Testis (tissue), 3 donors: ENCODE measurements around the gene ZNF521. TPM values are rescaled to one million over a fixed set of nuclear protein-coding genes. Genes with fewer than 3 reads are reported as not detected.
A peak's percentile ranks its signal among the peaks of the same experiment; 100 is the strongest.

ENCODE experiments used
- DNase-seq: peaks from one replicate; pipeline ENCODE4 v3.0.0-alpha.2; 2019
- H3K27ac ChIP-seq, 2 donors: fragments of 200-600 bp; sonication (generic); one replicate each; pipeline ENCODE4 v1.5.1; 2019
- H3K27me3 ChIP-seq: fragments of 200-600 bp; sonication (generic); one replicate; pipeline ENCODE4 v1.5.1; 2019
- H3K36me3 ChIP-seq: fragments of 200-600 bp; sonication (generic); one replicate; pipeline ENCODE4 v1.5.1; 2017; ENCODE audit warnings: low read depth; ENCODE audit errors: missing control alignments
- H3K4me1 ChIP-seq: fragments of 200-600 bp; sonication (generic); one replicate; pipeline ENCODE4 v1.5.1; 2019
- H3K4me3 ChIP-seq, 2 donors: fragments of 200-600 bp; sonication (generic); one replicate each; pipeline ENCODE4 v1.5.1; 2017 to 2019
- H3K9me3 ChIP-seq: fragments of 200-600 bp; sonication (generic); one replicate; pipeline ENCODE4 v1.5.1; 2017
- POLR2A ChIP-seq: fragments of 450-650 bp; IDR thresholded peaks from one replicate; pipeline ENCODE4 v1.6.1; 2017; ENCODE audit warnings: antibody characterized with exemption, mild to moderate bottlenecking, moderate library complexity
- WGBS, 2 donors: methylation state at CpG; one replicate each; pipeline ENCODE4 v1.1.5; 2018; 5-methylcytosine and 5-hydroxymethylcytosine counted together
- intact Hi-C: fragments of 100-400 bp; cut with DNase I; formaldehyde crosslinking; loops from one replicate; pipeline ENCODE4 v1.15.1; 2023; ENCODE audit warnings: low total_unique reads
- polyA plus RNA-seq: library from polyadenylated mRNA; stranded (reverse); fragments of 350-450 nt; fragmentation: Illumina TruSeq; extraction: RNeasy Lipid Tissue Mini Kit (QIAGEN cat#74804); gene quantifications from one replicate; pipeline ENCODE4 v1.2.3, GENCODE V29; 2014; ENCODE audit warnings: low read depth, low replicate concordance; ENCODE audit not compliant: insufficient read depth
- total RNA-seq, 2 donors: library from RNA; depleted of rRNA; stranded (reverse); fragments of >200 nt; gene quantifications; one replicate each; pipeline ENCODE4 v1.2.3, GENCODE V29; 2016
- TF ChIP-seq, protein P1 (sequence below), 3 experiments: fragments of 450-650 bp in 2 of 3; fragments of 200-600 bp in 1 of 3; sonication (generic) in 1 of 3; IDR thresholded peaks; one replicate each; pipeline ENCODE4 v1.5.1; 2016 to 2019; ENCODE audit warnings: antibody characterized with exemption in 3 of 3, mild to moderate bottlenecking in 2 of 3, moderate library complexity in 1 of 3

ZNF521 gene
- total and polyA plus RNA-seq, 3 donors from 2014 or later = 8.7 to 46.9 (median 34.7) TPM

DNA sequence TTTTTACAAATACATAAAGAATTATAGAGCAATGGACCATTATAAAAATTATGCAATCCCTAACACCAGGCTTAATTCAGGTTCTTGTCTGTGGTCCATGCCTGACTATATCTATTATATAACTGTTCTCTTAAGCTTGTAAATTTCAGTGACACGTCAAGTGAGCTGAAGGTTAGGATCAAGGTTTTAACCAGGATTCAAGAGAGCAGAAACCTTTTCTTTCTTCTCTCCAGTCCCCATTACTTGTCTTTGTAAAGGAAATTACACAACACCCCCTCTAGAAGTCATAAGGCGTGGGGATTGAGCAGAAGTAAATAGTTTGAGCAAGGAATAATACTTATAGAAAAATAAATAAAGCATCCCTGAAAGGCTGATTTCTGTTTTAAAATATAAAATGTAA is 122.0 kb downstream of the ZNF521 start:
- H3K27ac ChIP-seq = peak overlapping the region in 1 of 2 donors; percentile 11
- DNase-seq = no peak

DNA sequence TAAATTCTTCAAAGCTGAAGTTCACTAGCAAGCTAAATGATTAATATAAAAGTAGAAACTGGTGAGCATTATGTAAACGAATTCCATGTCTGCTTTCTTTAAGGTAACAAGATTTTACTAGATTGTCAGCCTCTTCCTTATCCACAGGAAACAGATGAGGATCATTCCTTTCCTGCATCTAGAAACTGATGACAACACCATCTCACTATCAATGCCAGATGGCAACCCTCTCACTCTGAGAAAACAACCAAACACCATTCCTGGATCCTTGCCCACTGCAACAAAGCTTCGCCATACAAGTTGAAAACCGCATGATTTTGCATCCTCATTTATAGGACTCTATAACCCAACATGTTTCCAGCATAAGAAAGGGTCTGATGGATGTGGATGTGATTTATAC is 122.9 kb downstream of the ZNF521 start:
- WGBS, 2 donors = 75 to 89% methylated on average over 3 of the region's 3 CpGs
- TF ChIP-seq, protein P1, sequence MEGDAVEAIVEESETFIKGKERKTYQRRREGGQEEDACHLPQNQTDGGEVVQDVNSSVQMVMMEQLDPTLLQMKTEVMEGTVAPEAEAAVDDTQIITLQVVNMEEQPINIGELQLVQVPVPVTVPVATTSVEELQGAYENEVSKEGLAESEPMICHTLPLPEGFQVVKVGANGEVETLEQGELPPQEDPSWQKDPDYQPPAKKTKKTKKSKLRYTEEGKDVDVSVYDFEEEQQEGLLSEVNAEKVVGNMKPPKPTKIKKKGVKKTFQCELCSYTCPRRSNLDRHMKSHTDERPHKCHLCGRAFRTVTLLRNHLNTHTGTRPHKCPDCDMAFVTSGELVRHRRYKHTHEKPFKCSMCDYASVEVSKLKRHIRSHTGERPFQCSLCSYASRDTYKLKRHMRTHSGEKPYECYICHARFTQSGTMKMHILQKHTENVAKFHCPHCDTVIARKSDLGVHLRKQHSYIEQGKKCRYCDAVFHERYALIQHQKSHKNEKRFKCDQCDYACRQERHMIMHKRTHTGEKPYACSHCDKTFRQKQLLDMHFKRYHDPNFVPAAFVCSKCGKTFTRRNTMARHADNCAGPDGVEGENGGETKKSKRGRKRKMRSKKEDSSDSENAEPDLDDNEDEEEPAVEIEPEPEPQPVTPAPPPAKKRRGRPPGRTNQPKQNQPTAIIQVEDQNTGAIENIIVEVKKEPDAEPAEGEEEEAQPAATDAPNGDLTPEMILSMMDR (IDR thresholded peaks at IDR 0.05) = no peak
- no peak for TF ChIP-seq POLR2A
- Histone ChIP-seq H3K27ac (no peak overlapping the region), H3K4me3 (no peak overlapping the region), H3K4me1 (no peaks in the 10 kb centered on the region), H3K9me3 (no peaks in the 10 kb centered on the region), H3K36me3 (no peaks in the 10 kb centered on the region), H3K27me3 (no peaks in the 10 kb centered on the region)
- intact Hi-C loops = no loop called here
- no peak for DNase-seq

More for the DNA sequence above, 122.0 kb downstream of the ZNF521 start:
- Histone ChIP-seq H3K4me3 (no peak overlapping the region), H3K36me3 (no peaks in the 10 kb centered on the region), H3K4me1 (no peaks in the 10 kb centered on the region), H3K27me3 (no peaks in the 10 kb centered on the region), H3K9me3 (no peaks in the 10 kb centered on the region)
- intact Hi-C loops = no loop called here
- TF ChIP-seq POLR2A = no peak
- TF ChIP-seq, protein P1 (IDR thresholded peaks at IDR 0.05) = no peak
- 78 to 84% methylated on average over 2 of the region's 2 CpGs for WGBS, 2 donors

DNA sequence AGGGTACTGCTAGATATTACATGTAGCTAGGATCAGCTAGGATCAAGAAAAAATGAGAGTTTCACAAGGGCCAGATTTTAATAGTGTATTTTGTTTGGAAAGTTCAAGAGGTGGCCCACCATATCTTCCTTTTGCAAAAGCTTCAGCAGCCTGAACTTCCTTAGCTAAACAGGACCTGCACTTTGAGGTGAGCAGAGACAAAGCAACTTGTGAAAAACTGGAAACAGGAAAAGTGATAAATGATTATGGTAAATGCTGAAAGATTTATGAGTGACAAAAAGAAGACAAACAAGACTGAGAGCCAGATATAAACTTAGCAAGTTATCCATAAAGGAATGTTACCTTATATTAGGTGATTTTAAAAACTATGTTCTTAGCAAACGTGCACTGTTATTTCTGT is 123.6 kb downstream of the ZNF521 start:
- intact Hi-C loops = no loop called here

DNA sequence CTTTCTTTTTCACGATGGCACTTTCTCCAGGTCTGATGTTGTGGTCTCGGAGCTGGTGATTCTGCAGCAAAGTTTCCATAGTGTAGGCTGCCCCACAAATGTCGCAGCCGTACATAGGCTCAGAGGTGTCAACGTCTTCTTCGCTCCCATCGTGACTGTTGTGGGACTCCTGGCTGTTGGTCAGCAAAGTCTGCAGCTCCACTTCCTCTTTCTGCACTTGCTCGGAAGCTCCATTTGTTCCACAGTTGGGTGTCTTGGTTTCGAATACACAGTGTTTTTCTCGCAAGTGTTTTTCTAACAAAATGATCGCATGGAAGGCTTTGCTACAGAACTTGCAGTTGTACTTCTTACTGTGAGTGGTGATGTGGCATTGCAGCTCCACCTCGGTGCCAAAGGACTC is 126.8 kb downstream of the ZNF521 start:
- Histone ChIP-seq H3K9me3 (no peaks in the 10 kb centered on the region), H3K4me3 (no peak overlapping the region), H3K36me3 (no peaks in the 10 kb centered on the region), H3K4me1 (no peaks in the 10 kb centered on the region), H3K27ac (no peak overlapping the region), H3K27me3 (no peaks in the 10 kb centered on the region)
- intact Hi-C loops = no loop called here
- WGBS, 2 donors = 84 to 98% methylated on average over 12 of the region's 12 CpGs
- no peak for DNase-seq
- TF ChIP-seq POLR2A = no peak
- TF ChIP-seq, protein P1 (IDR thresholded peaks at IDR 0.05) = no peak

More for the DNA sequence above, 123.6 kb downstream of the ZNF521 start:
- TF ChIP-seq, protein P1 (IDR thresholded peaks at IDR 0.05) = no peak
- TF ChIP-seq POLR2A = no peak
- Histone ChIP-seq H3K9me3 (no peaks in the 10 kb centered on the region), H3K27ac (no peak overlapping the region), H3K27me3 (no peaks in the 10 kb centered on the region), H3K4me1 (no peaks in the 10 kb centered on the region), H3K4me3 (no peak overlapping the region), H3K36me3 (no peaks in the 10 kb centered on the region)
- DNase-seq = no peak
- 85 to 89% methylated on average over 1 of the region's 1 CpG for WGBS, 2 donors
